NCI-H2171 (cell line): ENCODE measurements around the gene RHPN2.
"Not testable (repeated sequence)": the region's sequence is repeated elsewhere in the genome, so short reads cannot be mapped to it uniquely, and the experiment has no call there.

Experiments
- DNase-seq: peaks from one replicate; lab custom pipeline; 2025; lab: John Stamatoyannopoulos, UW

Gene RHPN2

GRCh38 chr19:33026602-33027001 is 38.1 kb downstream of the RHPN2 start:
- DNase-seq = not testable (repeated sequence)

- not testable (repeated sequence) for DNase-seq
Observed at GRCh38 chr19:33025468-33026238, 39.0 kb downstream of the RHPN2 start.

GRCh38 chr19:33024398-33024797 is 40.3 kb downstream of the RHPN2 start:
- DNase-seq = no peak

- DNase-seq = no peak
Observed at GRCh38 chr19:33022472-33023116, 42.1 kb downstream of the RHPN2 start.

- not testable (repeated sequence) for DNase-seq
Observed at GRCh38 chr19:33010891-33011290, 53.8 kb downstream of the RHPN2 start.

GRCh38 chr19:33008738-33009137 is 56.0 kb downstream of the RHPN2 start:
- DNase-seq = no peak

GRCh38 chr19:33005440-33005839 is 59.2 kb downstream of the RHPN2 start:
- DNase-seq = peak; percentile 11

- not testable (repeated sequence) for DNase-seq
Observed at GRCh38 chr19:33003424-33004024, 61.2 kb downstream of the RHPN2 start.

- DNase-seq = not testable (repeated sequence)
Observed at GRCh38 chr19:33002126-33002865, 62.4 kb downstream of the RHPN2 start.

GRCh38 chr19:33000910-33001309 is 63.8 kb downstream of the RHPN2 start:
- DNase-seq = no peak

- no peak for DNase-seq
Observed at GRCh38 chr19:33000510-33000909, 64.2 kb downstream of the RHPN2 start.

- DNase-seq = no peak
Observed at GRCh38 chr19:32998722-32999121, 66.0 kb downstream of the RHPN2 start.

- DNase-seq = no peak
Observed at GRCh38 chr19:32997716-32998355, 66.9 kb downstream of the RHPN2 start.

GRCh38 chr19:32997061-32997464 is 67.6 kb downstream of the RHPN2 start:
- not testable (repeated sequence) for DNase-seq

- not testable (repeated sequence) for DNase-seq
Observed at GRCh38 chr19:32995966-32996365, 68.7 kb downstream of the RHPN2 start.

GRCh38 chr19:32988724-32989123 is 76.0 kb downstream of the RHPN2 start:
- DNase-seq = no peak

- not testable (repeated sequence) for DNase-seq
Observed at GRCh38 chr19:32988254-32988653, 76.4 kb downstream of the RHPN2 start.

GRCh38 chr19:32982488-32982887 is 82.2 kb downstream of the RHPN2 start:
- not testable (repeated sequence) for DNase-seq

GRCh38 chr19:32979807-32980206 is 84.9 kb downstream of the RHPN2 start:
- not testable (repeated sequence) for DNase-seq

GRCh38 chr19:32977813-32978212 is 86.9 kb downstream of the RHPN2 start:
- DNase-seq = not testable (repeated sequence)

- DNase-seq = no peak
Observed at GRCh38 chr19:32977280-32977679, 87.4 kb downstream of the RHPN2 start.
